ENCODE results near the gene COL9A3.

GRCh38 chr20:62860391-62860923, 43.6 kb downstream of the COL9A3 start:
- TF ChIP-seq POLR2A (IDR thresholded peaks at IDR 0.05; ENCODE audit: low read depth, low read length) (no peak), POLR2AphosphoS5 (IDR thresholded peaks at IDR 0.05; ENCODE audit: low read depth, low read length) (no peak), TAF1 (IDR thresholded peaks at IDR 0.05; ENCODE audit: low read depth, low read length) (no peak), PAX5 (IDR thresholded peaks at IDR 0.05; ENCODE audit: insufficient read depth, low read length, severe bottlenecking) (no peak)

All from GM12891 (cell line).